Sigmoid colon (tissue), 4 donors: ENCODE data around the gene PUDP.

Experiments used
- POLR2A ChIP-seq, 2 donors: fragments of 450-650 bp; IDR thresholded peaks; one replicate each; pipeline ENCODE4 v1.6.1; 2016; ENCODE audit warnings: antibody characterized with exemption in 2 of 2, mild to moderate bottlenecking in 2 of 2, moderate library complexity in 2 of 2
- POLR2AphosphoS5 ChIP-seq, 4 donors: sonication (generic); formaldehyde crosslinking; IDR thresholded peaks; one replicate each; pipeline ENCODE4 v1.6.1; 2017; ENCODE audit warnings: antibody characterized with exemption in 4 of 4
- TF ChIP-seq, protein P1 (sequence below), 4 experiments: fragments of 450-650 bp in 3 of 4; fragments of 200-600 bp in 1 of 4; IDR thresholded peaks; one replicate each; pipeline ENCODE4 v1.5.1; 2016 to 2019; ENCODE audit warnings: antibody characterized with exemption in 4 of 4, mild to moderate bottlenecking in 3 of 4, moderate library complexity in 2 of 4

- no peak for TF ChIP-seq POLR2AphosphoS5 (IDR thresholded peaks at IDR 0.05)
- TF ChIP-seq, protein P1, sequence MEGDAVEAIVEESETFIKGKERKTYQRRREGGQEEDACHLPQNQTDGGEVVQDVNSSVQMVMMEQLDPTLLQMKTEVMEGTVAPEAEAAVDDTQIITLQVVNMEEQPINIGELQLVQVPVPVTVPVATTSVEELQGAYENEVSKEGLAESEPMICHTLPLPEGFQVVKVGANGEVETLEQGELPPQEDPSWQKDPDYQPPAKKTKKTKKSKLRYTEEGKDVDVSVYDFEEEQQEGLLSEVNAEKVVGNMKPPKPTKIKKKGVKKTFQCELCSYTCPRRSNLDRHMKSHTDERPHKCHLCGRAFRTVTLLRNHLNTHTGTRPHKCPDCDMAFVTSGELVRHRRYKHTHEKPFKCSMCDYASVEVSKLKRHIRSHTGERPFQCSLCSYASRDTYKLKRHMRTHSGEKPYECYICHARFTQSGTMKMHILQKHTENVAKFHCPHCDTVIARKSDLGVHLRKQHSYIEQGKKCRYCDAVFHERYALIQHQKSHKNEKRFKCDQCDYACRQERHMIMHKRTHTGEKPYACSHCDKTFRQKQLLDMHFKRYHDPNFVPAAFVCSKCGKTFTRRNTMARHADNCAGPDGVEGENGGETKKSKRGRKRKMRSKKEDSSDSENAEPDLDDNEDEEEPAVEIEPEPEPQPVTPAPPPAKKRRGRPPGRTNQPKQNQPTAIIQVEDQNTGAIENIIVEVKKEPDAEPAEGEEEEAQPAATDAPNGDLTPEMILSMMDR (IDR thresholded peaks at IDR 0.05), result no peak
- TF ChIP-seq POLR2A (IDR thresholded peaks at IDR 0.05), result no peak
Observed at GRCh38 chrX:7060444-7060843, 87.5 kb downstream of the PUDP start.
